ENCODE measurements around the gene PFN4. TPM values are rescaled to one million over a fixed set of nuclear protein-coding genes. Genes with fewer than 3 reads are reported as not detected.
"Not testable (repeated sequence)": the region's sequence is repeated elsewhere in the genome, so short reads cannot be mapped to it uniquely, and the experiment has no call there.

Gene PFN4
- total RNA-seq, 2 donors from 2014 or later, result 0.39 TPM; not detected in 1

DNA sequence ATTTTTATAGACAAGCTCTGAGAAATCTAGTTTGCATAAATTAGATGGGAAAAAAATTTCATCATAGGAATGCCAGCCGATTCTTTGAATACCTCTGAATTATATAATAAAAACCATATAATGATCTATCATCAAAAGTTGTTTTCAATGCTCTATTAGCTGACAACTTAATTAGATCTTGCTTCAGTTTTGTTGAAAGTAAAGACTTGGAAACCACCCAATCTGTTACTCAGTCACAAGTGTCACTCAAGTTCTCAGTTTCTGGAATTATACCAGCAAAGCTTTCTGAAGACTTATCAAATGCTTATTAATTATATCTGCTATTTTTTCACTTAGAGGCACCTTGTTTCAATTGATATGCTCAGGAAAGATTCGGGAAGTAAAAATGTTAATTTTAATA is 21.1 kb downstream of the PFN4 start:
- H3K4me1 ChIP-seq, result no peaks in the 10 kb centered on the region
- no peaks in the 10 kb centered on the region for H3K27me3 ChIP-seq
- no peak overlapping the region for H3K4me3 ChIP-seq
- no peak for DNase-seq (ENCODE audit: low spot score)
- TF ChIP-seq, protein P1, sequence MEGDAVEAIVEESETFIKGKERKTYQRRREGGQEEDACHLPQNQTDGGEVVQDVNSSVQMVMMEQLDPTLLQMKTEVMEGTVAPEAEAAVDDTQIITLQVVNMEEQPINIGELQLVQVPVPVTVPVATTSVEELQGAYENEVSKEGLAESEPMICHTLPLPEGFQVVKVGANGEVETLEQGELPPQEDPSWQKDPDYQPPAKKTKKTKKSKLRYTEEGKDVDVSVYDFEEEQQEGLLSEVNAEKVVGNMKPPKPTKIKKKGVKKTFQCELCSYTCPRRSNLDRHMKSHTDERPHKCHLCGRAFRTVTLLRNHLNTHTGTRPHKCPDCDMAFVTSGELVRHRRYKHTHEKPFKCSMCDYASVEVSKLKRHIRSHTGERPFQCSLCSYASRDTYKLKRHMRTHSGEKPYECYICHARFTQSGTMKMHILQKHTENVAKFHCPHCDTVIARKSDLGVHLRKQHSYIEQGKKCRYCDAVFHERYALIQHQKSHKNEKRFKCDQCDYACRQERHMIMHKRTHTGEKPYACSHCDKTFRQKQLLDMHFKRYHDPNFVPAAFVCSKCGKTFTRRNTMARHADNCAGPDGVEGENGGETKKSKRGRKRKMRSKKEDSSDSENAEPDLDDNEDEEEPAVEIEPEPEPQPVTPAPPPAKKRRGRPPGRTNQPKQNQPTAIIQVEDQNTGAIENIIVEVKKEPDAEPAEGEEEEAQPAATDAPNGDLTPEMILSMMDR (IDR thresholded peaks at IDR 0.05), result no peak
- H3K27ac ChIP-seq, result no peak overlapping the region
- no peaks in the 10 kb centered on the region for H3K36me3 ChIP-seq
- no peaks in the 10 kb centered on the region for H3K9me3 ChIP-seq

GRCh38 chr2:24100732-24101131 is 22.4 kb downstream of the PFN4 start:
- H3K4me3 ChIP-seq; H3K4me1 ChIP-seq; DNase-seq (ENCODE audit: low spot score); H3K27ac ChIP-seq; H3K9me3 ChIP-seq; H3K27me3 ChIP-seq; H3K36me3 ChIP-seq: not testable (repeated sequence)

DNA sequence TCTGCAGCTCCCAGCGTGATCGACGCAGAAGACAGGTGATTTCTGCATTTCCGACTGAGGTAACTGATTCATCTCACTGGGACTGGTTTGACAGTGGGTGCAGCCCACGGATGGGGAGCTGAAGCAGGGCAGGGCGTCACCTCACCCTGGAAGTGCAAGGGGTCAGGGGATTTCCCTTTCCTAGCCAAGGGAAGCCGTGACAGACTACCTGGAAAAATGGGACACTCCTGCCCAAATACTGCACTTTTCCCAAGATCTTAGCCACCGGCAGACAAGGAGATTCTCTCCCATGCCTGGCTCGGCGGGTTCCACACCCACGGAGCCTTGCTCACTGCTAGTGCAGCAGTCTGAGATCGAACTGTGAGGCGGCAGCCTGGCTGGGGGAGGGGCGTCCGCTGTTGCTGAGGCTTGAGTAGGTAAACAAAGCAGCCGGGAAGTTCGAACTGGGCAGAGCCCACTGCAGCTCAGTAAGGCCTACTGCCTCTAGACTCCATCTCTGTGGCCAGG is 27.9 kb downstream of the PFN4 start:
- H3K4me1 ChIP-seq; H3K9me3 ChIP-seq; H3K27me3 ChIP-seq; DNase-seq (ENCODE audit: low spot score); H3K27ac ChIP-seq; H3K4me3 ChIP-seq; H3K36me3 ChIP-seq: not testable (repeated sequence)

GRCh38 chr2:24093270-24093669 is 29.9 kb downstream of the PFN4 start:
- H3K27ac ChIP-seq; DNase-seq (ENCODE audit: low spot score); H3K4me3 ChIP-seq; H3K36me3 ChIP-seq; H3K9me3 ChIP-seq; H3K4me1 ChIP-seq; H3K27me3 ChIP-seq: not testable (repeated sequence)

- Histone ChIP-seq H3K27me3 (no peaks in the 10 kb centered on the region), H3K9me3 (no peaks in the 10 kb centered on the region), H3K4me3 (no peak overlapping the region), H3K27ac (no peak overlapping the region), H3K36me3 (no peaks in the 10 kb centered on the region), H3K4me1 (peaks cover 0 to 7% of the 10 kb centered on the region in 2 donors)
- TF ChIP-seq, protein P1 (IDR thresholded peaks at IDR 0.05), result no peak
- no peak for DNase-seq (ENCODE audit: low spot score)
These were observed 34.2 kb downstream of the PFN4 start for GRCh38 chr2:24088821-24089359.

GRCh38 chr2:24087032-24087431 is 36.1 kb downstream of the PFN4 start:
- Histone ChIP-seq H3K27ac (no peak overlapping the region), H3K36me3 (peaks cover 4% of the 10 kb centered on the region), H3K4me3 (no peak overlapping the region), H3K9me3 (no peaks in the 10 kb centered on the region), H3K27me3 (no peaks in the 10 kb centered on the region), H3K4me1 (peaks cover 0 to 18% of the 10 kb centered on the region in 2 donors)
- TF ChIP-seq, protein P1 (IDR thresholded peaks at IDR 0.05), result no peak
- no peak for DNase-seq (ENCODE audit: low spot score)

- no peak for DNase-seq (ENCODE audit: low spot score)
- no peak overlapping the region for H3K4me3 ChIP-seq
- H3K9me3 ChIP-seq, result no peaks in the 10 kb centered on the region
- H3K27me3 ChIP-seq, result no peaks in the 10 kb centered on the region
- H3K27ac ChIP-seq, result no peak overlapping the region
- peaks cover 6% of the 10 kb centered on the region for H3K36me3 ChIP-seq
- TF ChIP-seq, protein P1 (IDR thresholded peaks at IDR 0.05), result no peak
- H3K4me1 ChIP-seq, result peaks cover 0 to 18% of the 10 kb centered on the region in 2 donors
These were observed 36.9 kb downstream of the PFN4 start for GRCh38 chr2:24086241-24086640.

Data from right atrium auricular region (tissue), 2 donors.